OCI-LY7 (cell line): Measurements from ENCODE around the gene AMDHD1. TPM values are rescaled to one million over a fixed set of nuclear protein-coding genes. Genes with fewer than 3 reads are reported as not detected.
A peak's percentile ranks its signal among the peaks of the same experiment; 100 is the strongest.

Source experiments
- BruUV-seq: library from RNA; stranded (reverse); fragments of 400-500 nt; replicated peaks from 2 replicates; lab custom pipeline; 2021; lab: Mats Ljungman, UMichigan
- CTCF ChIA-PET: fragments of 300-600 bp; sonication (Branson Sonifier 250); formaldehyde crosslinking; loops from one replicate; lab custom pipeline; 2022; ENCODE audit warnings: antibody characterized with exemption; ENCODE audit not compliant: unreplicated experiment; lab: Charles Lee
- POLR2A ChIA-PET: fragments of 300-600 bp; sonication (Branson Sonifier 250); formaldehyde crosslinking; loops from one replicate; lab custom pipeline; 2022; ENCODE audit warnings: antibody characterized with exemption; lab: Charles Lee
- DNase-seq: peaks from one replicate; pipeline ENCODE4 v3.0.0-alpha.2; 2015; ENCODE audit warnings: low spot score
- H2AFZ ChIP-seq: fragments of 200-600 bp; sonication (generic), shearing (Covaris generic); 2 replicates; pipeline ENCODE4 v1.6.1; 2014; ENCODE audit warnings: mild to moderate bottlenecking, antibody characterized with exemption, low read length, moderate library complexity
- H3K27ac ChIP-seq: fragments of 200-600 bp; sonication (generic); 2 replicates; pipeline ENCODE4 v1.5.1; 2014; ENCODE audit warnings: mixed run types, low read depth, mild to moderate bottlenecking, moderate library complexity, low read length, inconsistent platforms; ENCODE audit not compliant: poor library complexity, severe bottlenecking
- H3K36me3 ChIP-seq: fragments of 200-600 bp; sonication (generic); 2 replicates; pipeline ENCODE4 v1.6.1; 2014; ENCODE audit warnings: mild to moderate bottlenecking, antibody characterized with exemption, low read length, moderate library complexity, mixed read lengths; ENCODE audit not compliant: insufficient read depth
- H3K4me1 ChIP-seq: fragments of 200-600 bp; sonication (generic); 2 replicates; pipeline ENCODE4 v1.5.1; 2014; ENCODE audit warnings: mild to moderate bottlenecking, low read length; ENCODE audit not compliant: insufficient read depth, poor library complexity, severe bottlenecking
- H3K4me2 ChIP-seq: fragments of 200-600 bp; sonication (generic); 2 replicates; pipeline ENCODE4 v1.6.1; 2014; ENCODE audit warnings: mild to moderate bottlenecking, low read length
- H3K4me3 ChIP-seq: fragments of 200-600 bp; sonication (generic); 2 replicates; pipeline ENCODE4 v1.5.1; 2014; ENCODE audit warnings: mild to moderate bottlenecking, low read depth, low read length; ENCODE audit not compliant: poor library complexity, severe bottlenecking
- H3K79me2 ChIP-seq: fragments of 200-600 bp; sonication (generic); 2 replicates; pipeline ENCODE4 v1.6.1; 2016; ENCODE audit warnings: low read depth, mild to moderate bottlenecking, low read length, moderate library complexity, mixed read lengths; ENCODE audit not compliant: insufficient read depth
- H3K9me2 ChIP-seq: fragments of 200-600 bp; sonication (generic); 2 replicates; pipeline ENCODE4 v1.6.1; 2016; ENCODE audit warnings: mild to moderate bottlenecking, low read length, mixed read lengths; ENCODE audit not compliant: insufficient read depth
- H3K9me3 ChIP-seq: fragments of 200-600 bp; sonication (generic); 2 replicates; pipeline ENCODE4 v1.6.1; 2014; ENCODE audit warnings: mild to moderate bottlenecking, mixed run types, low read length, mixed read lengths
- H4K20me1 ChIP-seq: fragments of 200-600 bp; sonication (generic); 2 replicates; pipeline ENCODE4 v1.6.1; 2014; ENCODE audit warnings: mild to moderate bottlenecking, antibody characterized with exemption, low read length, moderate library complexity, mixed read lengths; ENCODE audit not compliant: insufficient read depth
- CTCF ChIP-seq: fragments of 200-600 bp; sonication (generic); conservative IDR thresholded peaks from 2 replicates; pipeline ENCODE4 v1.5.1; 2014; ENCODE audit warnings: mild to moderate bottlenecking, antibody characterized with exemption, low read length, moderate library complexity, mixed read lengths
- EZH2phosphoT487 ChIP-seq: fragments of 200-600 bp; sonication (generic); IDR thresholded peaks from 2 replicates; pipeline ENCODE4 v1.6.1; 2018; ENCODE audit warnings: low read depth, borderline replicate concordance, mild to moderate bottlenecking, mixed run types, antibody characterized with exemption, low read length, moderate library complexity, mixed read lengths
- intact Hi-C: fragments of 100-400 bp; cut with micrococcal nuclease; formaldehyde crosslinking; loops from one replicate; pipeline ENCODE4 v1.10.0; 2022; ENCODE audit not compliant: unreplicated experiment
- total RNA-seq, 2 experiments: library from RNA; depleted of rRNA in 1 of 2; stranded (reverse); fragments of >200 nt in 1 of 2; shearing (Covaris generic) in 1 of 2; gene quantifications; 2 replicates each; pipeline ENCODE4 v1.2.3, GENCODE V29; 2014 to 2022

Gene AMDHD1
- total RNA-seq, 2 experiments from 2014 or later = 0.50 to 2.8 TPM

GRCh38 chr12:95959107-95959506, 16.0 kb downstream of the AMDHD1 start:
- ChIA-PET CTCF (interaction anchor here (0.5 kb wide), 1 partner anchor 281 kb away, joined by 3 read pairs; no protein-coding TSS in a partner anchor), POLR2A (interaction anchor here (0.7 kb wide), 1 partner anchor 95 kb away, joined by 3 read pairs; no protein-coding TSS in a partner anchor)
- DNase-seq = peak; percentile 28
- no TSS peak for BruUV-seq
- TF ChIP-seq EZH2phosphoT487 = no peak
- peak; percentile 39; the same call in 1 of the 2 replicates for TF ChIP-seq CTCF
- Histone ChIP-seq H3K4me2 (no peak overlapping the region), H3K9me3 (no peaks in the 10 kb centered on the region), H4K20me1 (no peaks in the 10 kb centered on the region), H3K36me3 (no peaks in the 10 kb centered on the region), H3K27ac (no peak overlapping the region), H3K4me3 (no peak overlapping the region), H2AFZ (no peak overlapping the region), H3K79me2 (no peaks in the 10 kb centered on the region), H3K9me2 (no peaks in the 10 kb centered on the region), H3K4me1 (no peaks in the 10 kb centered on the region)
- intact Hi-C loops = no loop called here

GRCh38 chr12:95960241-95960640, 17.1 kb downstream of the AMDHD1 start:
- no TSS peak for BruUV-seq
- H3K4me3 ChIP-seq = no peak overlapping the region
- no peaks in the 10 kb centered on the region for H3K4me1 ChIP-seq
- H3K27ac ChIP-seq = no peak overlapping the region
- no peaks in the 10 kb centered on the region for H4K20me1 ChIP-seq
- H3K4me2 ChIP-seq = no peak overlapping the region
- POLR2A ChIA-PET = interaction anchor here (0.6 kb wide), 1 partner anchor 294 kb away, joined by 3 read pairs; no protein-coding TSS in a partner anchor
- TF ChIP-seq EZH2phosphoT487 = no peak
- TF ChIP-seq CTCF = no peak
- no peaks in the 10 kb centered on the region for H3K36me3 ChIP-seq
- no peaks in the 10 kb centered on the region for H3K9me2 ChIP-seq
- CTCF ChIA-PET = no interaction called here
- H3K9me3 ChIP-seq = no peaks in the 10 kb centered on the region
- intact Hi-C loops = no loop called here
- no peaks in the 10 kb centered on the region for H3K79me2 ChIP-seq
- H2AFZ ChIP-seq = no peak overlapping the region
- DNase-seq = no peak

GRCh38 chr12:95962222-95962621, 19.1 kb downstream of the AMDHD1 start:
- TF ChIP-seq EZH2phosphoT487 (no peak), CTCF (no peak)
- CTCF ChIA-PET = no interaction called here
- Histone ChIP-seq H3K9me2 (no peaks in the 10 kb centered on the region), H3K4me3 (no peak overlapping the region), H2AFZ (no peak overlapping the region), H3K36me3 (no peaks in the 10 kb centered on the region), H3K4me2 (no peak overlapping the region), H3K79me2 (no peaks in the 10 kb centered on the region), H3K27ac (no peak overlapping the region), H3K4me1 (no peaks in the 10 kb centered on the region), H4K20me1 (no peaks in the 10 kb centered on the region), H3K9me3 (no peaks in the 10 kb centered on the region)
- POLR2A ChIA-PET = interaction anchor here (1.0 kb wide), 1 partner anchor 97 kb away, joined by 3 read pairs; no protein-coding TSS in a partner anchor
- no TSS peak for BruUV-seq
- intact Hi-C loops = loop anchor here (2.0 kb wide), 1 partner anchor 43 kb away; no protein-coding TSS in a partner anchor
- no peak for DNase-seq
